ENCODE results near the gene EEFSEC. TPM values are rescaled to one million over a fixed set of nuclear protein-coding genes. Genes with fewer than 3 reads are reported as not detected.

The EEFSEC gene
- total RNA-seq, 1 experiment from 2014 or later = 37.7 TPM

DNA sequence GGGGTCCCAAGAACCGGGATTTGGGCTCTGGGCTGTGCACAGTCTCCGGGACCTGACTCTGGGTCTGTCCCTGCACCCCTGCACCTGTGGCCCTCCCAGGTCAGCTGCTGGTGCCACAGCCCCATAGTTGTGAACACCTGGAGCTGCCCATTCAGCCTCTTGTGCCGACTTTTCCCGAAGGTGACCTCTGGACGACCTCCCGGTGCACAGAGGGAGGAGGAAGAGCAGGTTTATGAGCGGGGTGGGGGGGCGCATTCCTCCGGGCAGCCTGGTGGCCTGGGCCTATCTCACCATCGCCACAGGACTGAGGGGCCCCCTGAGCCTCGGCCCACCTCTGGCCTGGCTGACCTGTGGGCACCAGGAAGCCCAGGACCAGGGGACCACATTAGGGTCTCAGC, 268.2 kb downstream of the EEFSEC start:
- CTCF ChIA-PET = interaction anchor here (0.7 to 1.0 kb wide), 2 partner anchors 14 to 66 kb away, joined by 3 to 4 read pairs; no protein-coding TSS in a partner anchor
- intact Hi-C loops (cut with micrococcal nuclease; ENCODE audit: unreplicated experiment) = no loop called here
- H3K4me3 Mint-ChIP-seq (ENCODE audit: low read depth, unreplicated experiment) = no peak overlapping the region
- H3K4me1 Mint-ChIP-seq (ENCODE audit: low read depth, unreplicated experiment) = peaks cover 27% of the 10 kb centered on the region
- no peak for DNase-seq
- H3K27ac Mint-ChIP-seq (ENCODE audit: unreplicated experiment) = no peak overlapping the region
- no TSS peak for BruUV-seq (replicated peaks)
- TF ChIP-seq, protein P1, sequence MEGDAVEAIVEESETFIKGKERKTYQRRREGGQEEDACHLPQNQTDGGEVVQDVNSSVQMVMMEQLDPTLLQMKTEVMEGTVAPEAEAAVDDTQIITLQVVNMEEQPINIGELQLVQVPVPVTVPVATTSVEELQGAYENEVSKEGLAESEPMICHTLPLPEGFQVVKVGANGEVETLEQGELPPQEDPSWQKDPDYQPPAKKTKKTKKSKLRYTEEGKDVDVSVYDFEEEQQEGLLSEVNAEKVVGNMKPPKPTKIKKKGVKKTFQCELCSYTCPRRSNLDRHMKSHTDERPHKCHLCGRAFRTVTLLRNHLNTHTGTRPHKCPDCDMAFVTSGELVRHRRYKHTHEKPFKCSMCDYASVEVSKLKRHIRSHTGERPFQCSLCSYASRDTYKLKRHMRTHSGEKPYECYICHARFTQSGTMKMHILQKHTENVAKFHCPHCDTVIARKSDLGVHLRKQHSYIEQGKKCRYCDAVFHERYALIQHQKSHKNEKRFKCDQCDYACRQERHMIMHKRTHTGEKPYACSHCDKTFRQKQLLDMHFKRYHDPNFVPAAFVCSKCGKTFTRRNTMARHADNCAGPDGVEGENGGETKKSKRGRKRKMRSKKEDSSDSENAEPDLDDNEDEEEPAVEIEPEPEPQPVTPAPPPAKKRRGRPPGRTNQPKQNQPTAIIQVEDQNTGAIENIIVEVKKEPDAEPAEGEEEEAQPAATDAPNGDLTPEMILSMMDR (IDR thresholded peaks at IDR 0.05; ENCODE audit: unreplicated experiment) = no peak
- no peaks in the 10 kb centered on the region for H3K36me3 Mint-ChIP-seq (ENCODE audit: insufficient read depth, unreplicated experiment)
- peaks cover 42% of the 10 kb centered on the region for H3K27me3 Mint-ChIP-seq (ENCODE audit: unreplicated experiment)
- peaks cover 5% of the 10 kb centered on the region for H3K9me3 Mint-ChIP-seq (ENCODE audit: low read depth, unreplicated experiment)

DNA sequence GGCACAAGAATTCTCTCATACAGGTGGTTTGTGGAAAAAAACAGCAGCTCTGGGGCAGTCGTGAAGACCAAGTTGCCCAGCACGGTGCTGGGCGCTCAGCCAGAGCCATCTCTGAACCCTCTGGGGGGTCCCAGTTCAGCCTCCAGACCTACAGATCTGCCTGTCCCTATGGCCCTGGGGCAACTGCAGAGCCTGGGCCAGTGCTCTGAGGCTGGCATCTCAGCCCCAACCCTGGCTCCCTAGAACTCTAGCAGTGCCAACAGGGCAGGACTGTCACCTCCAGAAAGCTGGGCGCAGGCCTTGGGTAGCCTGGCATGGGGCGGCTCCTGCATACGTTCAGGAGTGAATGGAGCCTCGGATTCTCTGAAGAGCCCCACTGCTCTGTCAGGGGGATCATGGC, 268.7 kb downstream of the EEFSEC start:
- CTCF ChIA-PET = interaction anchor here (0.7 to 1.0 kb wide), 2 partner anchors 13 to 66 kb away, joined by 3 to 4 read pairs; no protein-coding TSS in a partner anchor
- H3K27ac Mint-ChIP-seq (ENCODE audit: unreplicated experiment) = no peak overlapping the region
- intact Hi-C loops (cut with micrococcal nuclease; ENCODE audit: unreplicated experiment) = no loop called here

DNA sequence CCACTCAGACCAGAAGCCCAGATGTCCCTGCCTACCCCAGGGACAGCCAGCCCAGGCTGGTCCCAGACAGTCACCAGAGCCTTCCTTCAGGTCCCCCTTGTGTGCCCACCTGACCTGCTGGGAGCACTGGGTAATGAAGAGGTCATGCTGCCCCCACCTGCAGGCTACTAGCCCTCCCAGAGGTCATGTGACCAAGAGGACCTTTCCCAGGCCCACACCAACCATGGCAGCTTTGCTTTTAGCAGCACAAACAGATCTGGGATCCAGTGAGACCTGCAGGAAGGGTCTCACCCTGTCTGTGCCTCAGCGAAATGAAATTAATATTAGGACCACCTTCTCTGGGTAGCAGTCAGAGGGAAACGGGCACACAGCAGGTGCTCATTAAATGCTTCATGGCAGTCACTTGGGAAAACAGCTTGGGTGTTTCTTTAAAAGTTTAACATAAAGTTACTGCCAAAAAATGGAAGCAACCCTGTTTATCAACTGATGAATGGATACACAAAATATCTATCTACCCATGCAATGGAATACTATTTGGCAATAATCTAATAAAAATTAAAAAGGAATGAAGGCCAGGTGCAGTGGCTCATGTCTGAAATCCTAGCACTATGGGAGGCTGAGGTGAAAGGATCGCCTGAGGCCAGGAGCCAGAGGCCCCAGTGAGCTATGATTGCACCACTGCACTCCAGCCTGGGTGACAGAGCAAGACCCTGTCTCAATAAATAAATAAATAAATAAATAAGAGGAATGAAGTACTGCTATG, 269.7 kb downstream of the EEFSEC start:
- Mint-ChIP-seq H3K27ac (ENCODE audit: unreplicated experiment) (no peak overlapping the region), H3K36me3 (ENCODE audit: insufficient read depth, unreplicated experiment) (no peaks in the 10 kb centered on the region), H3K4me3 (ENCODE audit: low read depth, unreplicated experiment) (no peak overlapping the region), H3K27me3 (ENCODE audit: unreplicated experiment) (peaks cover 42% of the 10 kb centered on the region), H3K9me3 (ENCODE audit: low read depth, unreplicated experiment) (peaks cover 5% of the 10 kb centered on the region), H3K4me1 (ENCODE audit: low read depth, unreplicated experiment) (peaks cover 15% of the 10 kb centered on the region)
- BruUV-seq (replicated peaks) = no TSS peak
- TF ChIP-seq, protein P1 (IDR thresholded peaks at IDR 0.05; ENCODE audit: unreplicated experiment) = no peak
- CTCF ChIA-PET = interaction anchor here (0.5 to 1.4 kb wide), 2 partner anchors 174 to 185 kb away, joined by 3 to 4 read pairs; no protein-coding TSS in a partner anchor
- DNase-seq = no peak
- intact Hi-C loops (cut with micrococcal nuclease; ENCODE audit: unreplicated experiment) = no loop called here

More for the DNA sequence above, 268.7 kb downstream of the EEFSEC start:
- Mint-ChIP-seq H3K9me3 (ENCODE audit: low read depth, unreplicated experiment) (peaks cover 5% of the 10 kb centered on the region), H3K4me3 (ENCODE audit: low read depth, unreplicated experiment) (no peak overlapping the region), H3K4me1 (ENCODE audit: low read depth, unreplicated experiment) (peaks cover 23% of the 10 kb centered on the region), H3K36me3 (ENCODE audit: insufficient read depth, unreplicated experiment) (no peaks in the 10 kb centered on the region), H3K27me3 (ENCODE audit: unreplicated experiment) (peaks cover 42% of the 10 kb centered on the region)
- DNase-seq = no peak
- TF ChIP-seq, protein P1 (IDR thresholded peaks at IDR 0.05; ENCODE audit: unreplicated experiment) = no peak
- no TSS peak for BruUV-seq (replicated peaks)

DNA sequence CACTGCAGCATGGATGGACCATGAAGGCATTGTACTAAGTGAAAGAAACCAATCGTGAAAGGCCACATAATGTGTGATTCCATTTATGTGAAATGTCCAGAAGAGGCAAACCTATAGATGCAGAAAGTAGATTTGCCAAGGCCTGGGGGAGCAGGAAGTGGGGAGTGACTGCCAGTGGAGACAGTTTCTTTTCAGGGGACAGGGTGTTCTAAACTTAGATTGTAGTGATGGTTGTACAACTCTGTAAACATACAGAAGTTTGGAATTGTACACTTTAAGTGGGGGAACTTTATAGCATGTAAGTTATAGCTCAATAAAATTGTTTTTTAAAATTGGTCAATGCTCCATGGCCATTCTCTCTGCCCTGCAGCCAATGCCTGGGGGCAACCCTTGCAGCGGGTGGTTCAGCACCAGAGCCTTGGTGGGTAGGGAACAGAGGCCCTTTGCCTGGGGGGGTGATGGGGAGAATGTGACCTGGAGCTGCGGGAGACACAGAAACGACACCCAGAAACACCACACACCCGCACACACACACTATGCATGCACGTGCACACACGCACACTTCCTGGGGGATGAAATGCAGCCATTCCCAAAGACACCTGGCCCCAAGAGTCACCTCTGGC, 270.4 kb downstream of the EEFSEC start:
- intact Hi-C loops (cut with micrococcal nuclease; ENCODE audit: unreplicated experiment) = no loop called here
- no peak overlapping the region for H3K4me3 Mint-ChIP-seq (ENCODE audit: low read depth, unreplicated experiment)
- TF ChIP-seq, protein P1 (IDR thresholded peaks at IDR 0.05; ENCODE audit: unreplicated experiment) = no peak
- H3K27me3 Mint-ChIP-seq (ENCODE audit: unreplicated experiment) = peaks cover 35% of the 10 kb centered on the region
- peaks cover 6% of the 10 kb centered on the region for H3K36me3 Mint-ChIP-seq (ENCODE audit: insufficient read depth, unreplicated experiment)
- DNase-seq = no peak
- H3K4me1 Mint-ChIP-seq (ENCODE audit: low read depth, unreplicated experiment) = peaks cover 15% of the 10 kb centered on the region
- CTCF ChIA-PET = interaction anchor here (1.4 kb wide), 1 partner anchor 185 kb away, joined by 3 read pairs; no protein-coding TSS in a partner anchor
- BruUV-seq (replicated peaks) = no TSS peak
- H3K9me3 Mint-ChIP-seq (ENCODE audit: low read depth, unreplicated experiment) = peaks cover 5% of the 10 kb centered on the region
- H3K27ac Mint-ChIP-seq (ENCODE audit: unreplicated experiment) = no peak overlapping the region

Data from Calu3 (cell line).